GM20000 (cell line): ENCODE results near the gene IL13.
A peak's percentile ranks its signal among the peaks of the same experiment; 100 is the strongest.

Experiments used
- DNase-seq: peaks from one replicate; pipeline ENCODE4 v3.0.0; 2012; ENCODE audit warnings: low spot score
- CTCF ChIP-seq: IDR thresholded peaks from 2 replicates; pipeline ENCODE4 v1.5.1; 2012; ENCODE audit warnings: mild to moderate bottlenecking, control low read depth; ENCODE audit errors: extremely low read depth, missing control alignments

Gene IL13

GRCh38 chr5:132657676-132658380, at the start of gene IL13:
Gene IL13, plus strand, starts transcription at chr5:132658173. Its CDS starts 14 bp downstream, at chr5:132658187.
- DNase-seq, result no peak
- TF ChIP-seq CTCF, result no peak

- TF ChIP-seq CTCF, result no peak
- no peak for DNase-seq
Measured at GRCh38 chr5:132611965-132612364, 46.0 kb upstream of the IL13 start.

- no peak for TF ChIP-seq CTCF
- no peak for DNase-seq
Measured at GRCh38 chr5:132612846-132613245, 45.1 kb upstream of the IL13 start.

- TF ChIP-seq CTCF, result no peak
- DNase-seq, result no peak
Measured at GRCh38 chr5:132621699-132622098, 36.3 kb upstream of the IL13 start.

GRCh38 chr5:132622608-132623007, 35.4 kb upstream of the IL13 start:
- no peak for TF ChIP-seq CTCF
- no peak for DNase-seq

GRCh38 chr5:132627470-132627869, 30.5 kb upstream of the IL13 start:
- no peak for DNase-seq
- TF ChIP-seq CTCF, result no peak

GRCh38 chr5:132628814-132629213, 29.2 kb upstream of the IL13 start:
- no peak for TF ChIP-seq CTCF
- DNase-seq, result peak; percentile 36
